ENCODE results near the gene PPIG.
"Not testable (repeated sequence)": the region's sequence is repeated elsewhere in the genome, so short reads cannot be mapped to it uniquely, and the experiment has no call there.

- not testable (repeated sequence) for TF ChIP-seq CTCF, EZH2, EZH2phosphoT487 (IDR thresholded peaks at IDR 0.05)
Observed at GRCh38 chr2:169687943-169688342, 103.8 kb downstream of the PPIG start.
